GM18498 (cell line): ENCODE measurements around the gene LHX6.

Source experiments
- ATAC-seq: cut with Tn5 transposase; IDR thresholded peaks from one replicate; pipeline ENCODE4 v1.9.1; 2021; ENCODE audit warnings: mild to moderate bottlenecking, moderate library complexity; ENCODE audit not compliant: unreplicated experiment

The LHX6 gene

DNA sequence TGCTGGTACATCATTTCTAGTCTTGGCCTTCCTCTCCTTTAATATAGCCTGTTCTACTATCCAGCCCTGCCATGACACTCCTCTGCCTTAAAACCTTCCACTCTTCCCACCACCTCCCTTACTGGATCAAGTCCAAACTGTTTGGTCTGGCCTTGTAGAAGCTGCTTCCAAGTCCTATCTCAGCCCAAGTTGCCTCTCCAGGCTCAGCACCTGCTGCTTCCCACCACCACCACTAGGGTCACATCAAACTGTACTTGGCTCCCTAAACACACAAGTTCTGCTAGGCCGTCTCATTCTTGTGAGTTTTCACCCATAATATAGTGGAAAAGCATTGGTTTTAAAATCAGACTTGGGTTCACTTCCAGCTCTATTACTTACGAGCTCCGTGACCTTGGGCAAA, 70.6 kb downstream of the LHX6 start:
- ATAC-seq: no peak

GRCh38 chr9:122155796-122156195, 73.0 kb downstream of the LHX6 start:
- ATAC-seq: no peak
